NCI-H774 (cell line): ENCODE measurements around the gene RBP3.
A peak's percentile ranks its signal among the peaks of the same experiment; 100 is the strongest.

Experiments
- DNase-seq: peaks from one replicate; lab custom pipeline; 2025; lab: John Stamatoyannopoulos, UW

RBP3 gene

GRCh38 chr10:47359101-47359500 lies 10.9 kb downstream of the RBP3 start:
- no peak for DNase-seq

- no peak for DNase-seq
These were observed 11.7 kb downstream of the RBP3 start for GRCh38 chr10:47359626-47360418.

- no peak for DNase-seq
These were observed 12.4 kb downstream of the RBP3 start for GRCh38 chr10:47360419-47361040.

GRCh38 chr10:47361293-47361692 lies 13.1 kb downstream of the RBP3 start:
- peak; percentile 24 for DNase-seq

- DNase-seq = no peak
These were observed 14.0 kb downstream of the RBP3 start for GRCh38 chr10:47362199-47362598.

GRCh38 chr10:47363781-47364180 lies 15.6 kb downstream of the RBP3 start:
- DNase-seq = no peak

- DNase-seq = peak; percentile 46
These were observed 16.2 kb downstream of the RBP3 start for GRCh38 chr10:47364366-47364765.

- DNase-seq = no peak
These were observed 16.7 kb downstream of the RBP3 start for GRCh38 chr10:47364911-47365310.

- no peak for DNase-seq
These were observed 17.4 kb downstream of the RBP3 start for GRCh38 chr10:47365431-47366180.

- DNase-seq = no peak
These were observed 18.0 kb downstream of the RBP3 start for GRCh38 chr10:47366181-47366631.

GRCh38 chr10:47366731-47367460 lies 18.7 kb downstream of the RBP3 start:
- no peak for DNase-seq

GRCh38 chr10:47367646-47368045 lies 19.5 kb downstream of the RBP3 start:
- DNase-seq = no peak

GRCh38 chr10:47368431-47369180 lies 20.4 kb downstream of the RBP3 start:
- no peak for DNase-seq

GRCh38 chr10:47369251-47369894 lies 21.2 kb downstream of the RBP3 start:
- no peak for DNase-seq

- DNase-seq = no peak
These were observed 22.0 kb downstream of the RBP3 start for GRCh38 chr10:47370015-47370767.

GRCh38 chr10:47370878-47371277 lies 22.7 kb downstream of the RBP3 start:
- no peak for DNase-seq

- DNase-seq = no peak
These were observed 23.7 kb downstream of the RBP3 start for GRCh38 chr10:47371629-47372485.

GRCh38 chr10:47372726-47373125 lies 24.6 kb downstream of the RBP3 start:
- DNase-seq = no peak
